GM21529 (cell line): Measurements from ENCODE around the gene PITX3.

Experiments
- ATAC-seq: cut with Tn5 transposase; IDR thresholded peaks from one replicate; pipeline ENCODE4 v1.9.1; 2021; ENCODE audit not compliant: unreplicated experiment

PITX3 gene

GRCh38 chr10:102241444-102242117, at the start of gene PITX3:
Gene PITX3 (minus strand): TSS chr10:102241512. CDS start chr10:102232080, 9,432 bp downstream.
- peak; percentile 40 for ATAC-seq

GRCh38 chr10:102289840-102290239, 48.5 kb upstream of the PITX3 start:
- no peak for ATAC-seq

- ATAC-seq: no peak
Measured at GRCh38 chr10:102289356-102289755, 48.0 kb upstream of the PITX3 start.

- no peak for ATAC-seq
Measured at GRCh38 chr10:102287991-102288390, 46.7 kb upstream of the PITX3 start.

- ATAC-seq: no peak
Measured at GRCh38 chr10:102287538-102287937, 46.2 kb upstream of the PITX3 start.

- no peak for ATAC-seq
Measured at GRCh38 chr10:102286216-102286615, 44.9 kb upstream of the PITX3 start.

- ATAC-seq: no peak
Measured at GRCh38 chr10:102285133-102285532, 43.8 kb upstream of the PITX3 start.

- ATAC-seq: no peak
Measured at GRCh38 chr10:102284531-102284930, 43.2 kb upstream of the PITX3 start.

GRCh38 chr10:102283890-102284289, 42.6 kb upstream of the PITX3 start:
- ATAC-seq: no peak

- no peak for ATAC-seq
Measured at GRCh38 chr10:102283488-102283887, 42.2 kb upstream of the PITX3 start.

GRCh38 chr10:102281102-102281487, 39.8 kb upstream of the PITX3 start:
- no peak for ATAC-seq

- no peak for ATAC-seq
Measured at GRCh38 chr10:102280397-102281101, 39.2 kb upstream of the PITX3 start.

- ATAC-seq: no peak
Measured at GRCh38 chr10:102279104-102279503, 37.8 kb upstream of the PITX3 start.

- ATAC-seq: no peak
Measured at GRCh38 chr10:102275343-102275742, 34.0 kb upstream of the PITX3 start.

GRCh38 chr10:102274062-102274461, 32.8 kb upstream of the PITX3 start:
- no peak for ATAC-seq

GRCh38 chr10:102269017-102269416, 27.7 kb upstream of the PITX3 start:
- no peak for ATAC-seq

GRCh38 chr10:102268375-102268888, 27.1 kb upstream of the PITX3 start:
- no peak for ATAC-seq

GRCh38 chr10:102267748-102268147, 26.4 kb upstream of the PITX3 start:
- ATAC-seq: no peak

GRCh38 chr10:102266670-102267069, 25.4 kb upstream of the PITX3 start:
- no peak for ATAC-seq

GRCh38 chr10:102264371-102264770, 23.1 kb upstream of the PITX3 start:
- ATAC-seq: no peak

GRCh38 chr10:102262744-102263370, 21.5 kb upstream of the PITX3 start:
- no peak for ATAC-seq

- no peak for ATAC-seq
Measured at GRCh38 chr10:102261842-102262241, 20.5 kb upstream of the PITX3 start.
